Measurements from ENCODE around the gene DNAJB13. TPM values are rescaled to one million over a fixed set of nuclear protein-coding genes. Genes with fewer than 3 reads are reported as not detected.

Gene DNAJB13
- total RNA-seq, 1 donor from 2014 or later = not detected

DNA sequence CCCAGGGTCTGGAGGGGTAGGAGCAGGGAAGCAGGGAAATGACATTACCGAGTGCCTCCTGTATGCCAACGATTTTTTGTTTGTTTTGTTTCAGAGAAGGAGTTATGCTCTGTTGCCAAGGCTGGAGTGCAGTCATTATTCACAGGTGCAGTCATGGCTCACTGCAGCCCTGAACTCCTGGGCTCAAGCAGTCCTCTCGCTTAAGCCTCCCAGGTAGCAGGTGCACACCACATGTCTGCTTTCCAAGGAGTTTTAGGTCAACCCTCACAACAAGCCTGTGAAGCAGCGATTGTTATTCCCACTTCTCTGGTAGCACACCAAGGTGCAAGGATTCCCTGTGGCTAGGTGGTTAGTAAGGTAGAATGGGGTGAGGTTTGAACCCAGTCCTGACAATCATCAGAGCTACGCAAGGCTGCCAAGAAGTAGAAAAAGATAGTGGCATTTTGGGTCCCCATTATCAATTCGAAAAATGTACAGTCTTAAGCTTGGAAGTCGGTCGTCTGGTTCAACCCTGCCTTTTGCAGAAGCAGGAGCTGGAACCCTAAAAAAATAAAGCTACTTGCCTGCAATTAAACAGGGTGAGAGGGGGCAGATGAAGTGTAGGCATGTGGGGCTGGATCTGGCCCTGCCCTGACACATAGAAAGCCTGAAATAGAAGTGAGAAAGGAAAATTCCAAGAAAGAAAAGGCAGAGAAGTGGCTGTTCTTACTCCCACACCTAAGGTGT lies 48.9 kb downstream of the DNAJB13 start:
- H3K4me3 Mint-ChIP-seq = no peak overlapping the region
- DNase-seq (ENCODE audit: low spot score) = no peak
- no peak for TF ChIP-seq CTCF (IDR thresholded peaks at IDR 0.05)
- no peak for TF ChIP-seq EZH2 (IDR thresholded peaks at IDR 0.05)
- no peak for TF ChIP-seq EZH2phosphoT487 (IDR thresholded peaks at IDR 0.05)
- H3F3A ChIP-seq (ENCODE audit: low read depth) = no peaks in the 10 kb centered on the region
- no peak overlapping the region for H2AFZ ChIP-seq (replicated peaks)
- no peak overlapping the region for H3K4me2 ChIP-seq
- H3K4me1 Mint-ChIP-seq = no peaks in the 10 kb centered on the region
- H3K4me1 ChIP-seq = no peaks in the 10 kb centered on the region
- no peaks in the 10 kb centered on the region for H3K36me3 ChIP-seq
- no peaks in the 10 kb centered on the region for H3K9me3 ChIP-seq (ENCODE audit: low read depth)
- H3K27ac ChIP-seq = no peak overlapping the region
- H3K36me3 Mint-ChIP-seq = peaks cover 7% of the 10 kb centered on the region
- H3K4me3 ChIP-seq = no peak overlapping the region
- H3K9me3 Mint-ChIP-seq = no peaks in the 10 kb centered on the region
- peaks cover 2% of the 10 kb centered on the region for H3K27me3 Mint-ChIP-seq (ENCODE audit: insufficient read depth, low read depth)
- no peaks in the 10 kb centered on the region for H3K79me2 ChIP-seq (ENCODE audit: low read depth)
- H3K27me3 ChIP-seq = no peaks in the 10 kb centered on the region
- H3K27ac Mint-ChIP-seq = no peak overlapping the region
- no peaks in the 10 kb centered on the region for H4K20me1 ChIP-seq (ENCODE audit: low read depth)
- no peak overlapping the region for H3K9ac ChIP-seq

GRCh38 chr11:74000307-74001133 lies 49.7 kb downstream of the DNAJB13 start:
- no peak for DNase-seq (ENCODE audit: low spot score)
- no peak overlapping the region for H3K4me3 Mint-ChIP-seq
- Histone ChIP-seq H3K27ac (no peak overlapping the region), H3K9me3 (ENCODE audit: low read depth) (no peaks in the 10 kb centered on the region), H3K27me3 (no peaks in the 10 kb centered on the region), H3K4me1 (no peaks in the 10 kb centered on the region), H3K4me3 (no peak overlapping the region), H3K36me3 (no peaks in the 10 kb centered on the region), H3F3A (ENCODE audit: low read depth) (no peaks in the 10 kb centered on the region), H4K20me1 (ENCODE audit: low read depth) (no peaks in the 10 kb centered on the region), H2AFZ (replicated peaks) (no peak overlapping the region), H3K9ac (no peak overlapping the region), H3K4me2 (no peak overlapping the region), H3K79me2 (ENCODE audit: low read depth) (no peaks in the 10 kb centered on the region)
- TF ChIP-seq EZH2phosphoT487 (IDR thresholded peaks at IDR 0.05) (no peak), CTCF (IDR thresholded peaks at IDR 0.05) (no peak), EZH2 (IDR thresholded peaks at IDR 0.05) (no peak)
- H3K9me3 Mint-ChIP-seq = no peaks in the 10 kb centered on the region
- peaks cover 7% of the 10 kb centered on the region for H3K36me3 Mint-ChIP-seq
- H3K27ac Mint-ChIP-seq = no peak overlapping the region
- H3K27me3 Mint-ChIP-seq (ENCODE audit: insufficient read depth, low read depth) = peaks cover 2% of the 10 kb centered on the region
- no peaks in the 10 kb centered on the region for H3K4me1 Mint-ChIP-seq

DNA sequence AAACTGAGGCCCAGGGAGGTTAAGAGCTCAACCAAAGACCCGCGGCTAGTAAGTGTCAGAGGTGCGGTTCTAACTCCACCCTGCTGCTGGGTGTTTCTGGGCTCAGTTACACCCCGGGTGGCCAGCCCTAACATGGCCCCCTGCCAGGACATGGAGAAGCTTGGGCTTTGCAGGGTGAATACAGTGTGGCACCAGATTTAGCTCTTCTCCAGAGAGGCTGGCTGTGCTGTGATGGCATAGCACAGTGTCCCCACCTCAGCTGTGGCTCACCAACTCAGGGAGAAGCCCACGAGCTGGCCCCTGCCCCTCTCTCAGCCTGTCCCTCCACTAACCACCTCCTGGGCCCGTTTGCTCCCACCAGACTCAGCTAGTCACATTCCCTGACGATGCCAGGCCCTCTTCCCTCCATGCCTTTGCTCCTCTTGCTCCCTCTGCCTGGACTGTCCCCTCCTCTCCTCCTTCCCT lies 51.0 kb downstream of the DNAJB13 start:
- Mint-ChIP-seq H3K27ac (no peak overlapping the region), H3K4me3 (no peak overlapping the region), H3K27me3 (ENCODE audit: insufficient read depth, low read depth) (peaks cover 4% of the 10 kb centered on the region), H3K36me3 (peaks cover 9% of the 10 kb centered on the region), H3K4me1 (peaks cover 2% of the 10 kb centered on the region), H3K9me3 (no peaks in the 10 kb centered on the region)
- TF ChIP-seq CTCF (IDR thresholded peaks at IDR 0.05) = no peak
- no peak for TF ChIP-seq EZH2phosphoT487 (IDR thresholded peaks at IDR 0.05)
- TF ChIP-seq EZH2 (IDR thresholded peaks at IDR 0.05) = no peak
- DNase-seq (ENCODE audit: low spot score) = no peak
- Histone ChIP-seq H3K4me1 (no peaks in the 10 kb centered on the region), H2AFZ (replicated peaks) (no peak overlapping the region), H3K27ac (no peak overlapping the region), H3F3A (ENCODE audit: low read depth) (no peaks in the 10 kb centered on the region), H3K9ac (no peak overlapping the region), H3K36me3 (no peaks in the 10 kb centered on the region), H3K79me2 (ENCODE audit: low read depth) (no peaks in the 10 kb centered on the region), H3K9me3 (ENCODE audit: low read depth) (no peaks in the 10 kb centered on the region), H3K4me2 (no peak overlapping the region), H3K27me3 (no peaks in the 10 kb centered on the region), H3K4me3 (no peak overlapping the region), H4K20me1 (ENCODE audit: low read depth) (no peaks in the 10 kb centered on the region)

Measured in neural progenitor cell (in vitro differentiated cells).